Stimulated activated CD4-positive, alpha-beta T cell treated with anti-CD3 and anti-CD28 coated beads, TNF-alpha, amount 100 ng/mL, for 24 hours (primary cell): ENCODE data around the gene VGLL2.
"Not testable (repeated sequence)": the region's sequence is repeated elsewhere in the genome, so short reads cannot be mapped to it uniquely, and the experiment has no call there.

ENCODE experiments used
- DNase-seq, 3 experiments: peaks; one replicate each; pipeline ENCODE4 v3.0.0-alpha.2; 2020; ENCODE audit warnings: low read depth in 3 of 3

VGLL2 gene, protein sequence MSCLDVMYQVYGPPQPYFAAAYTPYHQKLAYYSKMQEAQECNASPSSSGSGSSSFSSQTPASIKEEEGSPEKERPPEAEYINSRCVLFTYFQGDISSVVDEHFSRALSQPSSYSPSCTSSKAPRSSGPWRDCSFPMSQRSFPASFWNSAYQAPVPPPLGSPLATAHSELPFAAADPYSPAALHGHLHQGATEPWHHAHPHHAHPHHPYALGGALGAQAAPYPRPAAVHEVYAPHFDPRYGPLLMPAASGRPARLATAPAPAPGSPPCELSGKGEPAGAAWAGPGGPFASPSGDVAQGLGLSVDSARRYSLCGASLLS

DNA sequence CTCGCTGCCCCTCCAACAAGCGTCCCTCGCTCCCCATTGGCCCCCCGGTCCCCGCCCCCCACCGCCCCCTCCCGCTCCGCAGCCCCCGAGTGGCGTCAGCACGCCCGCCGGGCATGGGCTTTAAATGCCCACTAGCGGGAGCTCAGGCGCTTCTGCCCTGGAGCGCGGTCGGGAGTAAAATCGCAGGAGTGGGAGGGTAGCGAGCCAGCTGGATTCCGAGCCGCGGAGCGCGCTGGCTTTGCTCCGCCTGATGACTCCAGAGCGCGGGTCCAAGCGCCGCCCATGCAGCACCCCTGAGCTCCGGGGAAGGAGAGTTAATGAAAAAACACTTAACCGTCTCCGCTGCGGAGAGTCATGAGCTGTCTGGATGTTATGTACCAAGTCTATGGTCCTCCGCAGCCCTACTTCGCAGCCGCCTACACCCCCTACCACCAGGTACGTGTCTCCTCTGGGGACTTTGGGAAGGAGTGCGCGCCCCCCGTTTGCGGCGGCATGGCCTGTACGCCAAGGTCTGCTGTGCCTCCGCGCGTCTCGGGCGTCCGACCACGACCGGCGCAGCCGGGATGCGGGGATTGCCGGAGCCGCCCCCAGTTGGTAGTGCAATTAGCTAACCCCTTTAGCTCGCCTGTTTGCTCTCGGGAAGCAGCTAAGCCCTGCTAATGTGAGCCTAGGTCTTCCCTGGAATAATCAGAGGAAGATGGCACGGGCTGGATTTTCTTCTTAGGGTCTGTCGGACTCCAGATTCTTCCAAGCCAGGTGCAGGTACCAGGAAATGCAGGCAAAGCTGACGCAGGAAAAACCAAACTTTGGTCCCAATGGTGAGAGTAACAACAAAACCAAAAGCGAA is at the start of gene VGLL2:
VGLL2 (plus strand) TSS at position 149 of the 847 bp plus-strand sequence; CDS start at position 355, 206 bp downstream.
- no peak for DNase-seq

DNA sequence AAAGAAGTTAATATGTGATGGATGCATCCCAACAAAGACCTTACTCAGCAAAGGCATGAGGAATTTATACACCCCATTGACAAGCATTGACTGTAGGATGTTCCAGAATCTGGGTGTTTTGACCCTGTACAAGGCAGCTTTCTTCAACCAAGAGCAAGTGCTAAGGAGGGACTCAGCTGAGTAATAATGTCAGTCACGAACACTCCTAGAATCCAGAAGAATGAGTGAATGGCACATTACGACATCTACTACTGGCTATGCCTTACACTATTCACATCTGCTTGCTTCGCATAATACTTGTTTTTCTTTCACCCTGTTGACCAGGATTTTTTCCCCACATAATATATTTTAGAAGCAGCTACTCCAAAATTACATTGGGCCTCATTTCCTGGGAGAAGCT is 42.5 kb upstream of the VGLL2 start:
- DNase-seq = no peak

DNA sequence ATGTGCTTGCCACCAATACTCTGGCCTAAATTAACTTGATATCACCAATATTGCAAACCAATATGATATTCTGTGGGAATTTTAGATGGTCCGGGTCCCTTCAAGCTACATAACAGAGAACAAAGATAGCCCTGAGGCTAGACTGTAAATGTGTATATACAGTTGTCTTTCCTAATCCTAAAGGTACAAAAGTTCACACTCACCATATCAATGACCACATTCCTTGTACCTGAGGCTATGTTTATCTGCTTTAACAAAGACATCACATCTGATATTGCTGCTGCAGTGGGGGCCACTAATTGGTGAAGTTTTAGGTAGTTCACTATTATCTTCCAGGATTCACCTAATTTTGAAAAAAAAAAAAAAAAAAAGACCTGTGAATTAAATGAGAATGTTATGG is 38.6 kb upstream of the VGLL2 start:
- DNase-seq = no peak

DNA sequence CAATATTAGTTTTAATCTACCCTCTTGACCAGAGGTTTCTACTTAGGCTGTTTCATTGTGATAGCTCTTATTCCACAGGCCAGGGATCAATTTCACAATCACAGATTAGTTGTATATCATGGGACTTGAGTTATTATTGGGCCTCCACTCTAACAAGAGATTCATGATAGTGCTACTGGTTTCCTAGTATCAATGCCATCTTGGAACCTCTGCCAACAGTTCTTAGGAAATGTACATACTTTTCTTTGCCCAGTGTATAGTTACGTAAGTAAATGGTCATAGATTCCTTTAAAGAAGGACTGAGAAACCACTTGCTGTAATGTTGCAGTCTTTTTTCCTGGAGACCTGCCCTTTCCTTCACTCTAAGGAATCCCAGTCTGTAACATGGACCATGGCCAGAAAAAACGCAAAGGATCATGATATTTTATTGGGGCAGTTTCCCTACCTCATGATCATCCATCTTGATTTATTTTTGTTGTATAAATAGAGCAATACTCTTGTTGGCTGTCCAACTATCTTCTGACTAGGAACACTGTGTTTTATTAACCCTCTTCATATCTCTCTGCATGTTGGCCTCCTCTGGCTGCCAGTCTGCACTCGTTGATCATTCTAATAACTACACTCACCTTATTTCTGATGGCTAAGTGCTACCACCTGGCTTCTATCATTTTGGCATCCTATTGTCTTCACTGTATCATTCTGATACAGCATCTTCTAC is 38.0 kb upstream of the VGLL2 start:
- no peak for DNase-seq

DNA sequence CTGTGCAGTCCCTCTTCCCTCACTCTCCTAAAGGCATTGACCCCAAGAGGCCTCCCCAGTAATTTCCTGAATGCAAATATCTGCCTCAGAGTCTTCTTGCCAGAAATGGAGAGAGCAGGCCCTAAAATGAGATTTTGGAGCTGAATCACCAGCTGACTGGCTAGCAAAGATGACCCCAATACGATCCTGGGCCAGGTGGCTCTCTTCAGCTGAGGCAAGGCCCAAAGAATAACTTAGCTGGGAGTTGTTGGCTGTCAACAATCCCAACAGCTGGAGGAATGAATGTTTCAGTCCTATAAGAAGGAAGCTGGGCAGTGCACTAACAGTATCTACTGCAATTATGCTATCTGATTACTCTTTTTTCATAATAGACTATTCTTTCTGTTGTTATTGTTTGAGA is 37.2 kb upstream of the VGLL2 start:
- no peak for DNase-seq

DNA sequence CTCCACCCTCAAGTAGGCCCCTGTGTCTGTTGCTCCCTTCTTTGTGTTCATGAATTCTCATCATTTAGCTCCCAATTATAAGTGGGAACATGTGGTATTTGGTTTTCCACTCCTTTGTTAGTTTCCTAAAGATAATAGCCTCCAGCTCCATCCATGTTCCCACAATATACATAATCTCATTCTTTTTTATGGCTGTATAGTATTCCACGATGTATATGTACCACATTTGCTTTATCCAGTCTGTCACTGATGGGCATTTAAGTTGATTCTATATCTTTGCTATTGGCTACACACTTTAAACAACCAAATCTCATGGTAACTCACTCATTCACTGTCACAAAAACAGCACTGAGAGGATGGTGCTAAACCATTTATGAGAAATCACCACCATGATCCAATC is 35.5 kb upstream of the VGLL2 start:
- DNase-seq = no peak

DNA sequence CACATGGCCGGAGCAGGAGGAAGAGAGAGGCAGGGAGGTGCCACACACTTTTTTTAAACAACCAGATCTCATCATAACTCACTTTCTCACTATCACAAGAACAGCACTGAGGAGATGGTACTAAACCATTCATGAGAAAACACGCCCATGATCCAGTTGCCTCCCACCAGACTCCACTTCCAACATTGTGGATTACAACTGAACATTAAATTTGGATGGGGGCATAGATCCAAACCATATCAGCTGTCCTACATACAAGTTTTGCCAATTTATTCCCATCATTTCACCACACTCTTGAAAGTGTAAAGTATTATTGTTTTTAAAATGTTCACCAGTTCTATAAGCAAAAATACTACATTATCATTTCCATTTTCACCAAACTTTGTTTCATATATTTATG is 33.9 kb upstream of the VGLL2 start:
- no peak for DNase-seq

DNA sequence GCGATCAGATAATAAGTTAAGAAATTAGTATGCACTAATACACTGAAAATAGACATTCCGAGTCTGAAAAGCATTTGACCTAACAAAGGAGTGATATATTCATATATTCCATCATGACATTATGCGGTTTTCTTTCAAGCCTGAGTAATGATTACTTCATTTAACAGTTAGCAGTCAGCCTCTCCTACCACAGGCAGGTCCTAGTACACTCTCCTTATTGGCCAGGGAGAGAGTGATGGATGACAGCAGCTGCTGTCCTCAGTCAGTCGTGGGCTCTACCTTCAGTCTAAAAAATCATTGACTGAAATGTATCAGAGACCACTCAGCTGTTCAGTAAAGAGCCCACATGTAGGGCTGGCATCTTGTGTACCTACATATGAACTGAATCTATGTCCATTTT is 33.2 kb upstream of the VGLL2 start:
- no peak for DNase-seq

DNA sequence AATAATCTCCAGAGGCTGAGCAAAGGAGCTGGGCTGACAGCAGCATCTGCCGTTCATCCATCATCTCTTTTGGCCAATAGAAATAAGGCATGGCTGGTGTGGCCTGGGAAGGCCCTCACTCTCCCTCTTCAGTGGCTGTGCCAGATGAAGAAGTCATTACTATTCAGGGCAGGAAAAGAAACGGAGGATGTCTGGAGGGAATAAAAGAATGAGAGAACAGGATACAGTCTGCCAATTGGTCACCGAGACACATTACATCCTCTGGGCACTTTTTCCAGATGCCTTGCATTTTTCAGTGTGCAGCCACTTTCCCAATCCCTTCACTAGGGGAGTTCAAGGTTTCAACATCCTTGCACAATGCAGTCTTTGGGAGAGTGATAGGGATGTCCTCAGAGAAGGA is 32.2 kb upstream of the VGLL2 start:
- DNase-seq = no peak

DNA sequence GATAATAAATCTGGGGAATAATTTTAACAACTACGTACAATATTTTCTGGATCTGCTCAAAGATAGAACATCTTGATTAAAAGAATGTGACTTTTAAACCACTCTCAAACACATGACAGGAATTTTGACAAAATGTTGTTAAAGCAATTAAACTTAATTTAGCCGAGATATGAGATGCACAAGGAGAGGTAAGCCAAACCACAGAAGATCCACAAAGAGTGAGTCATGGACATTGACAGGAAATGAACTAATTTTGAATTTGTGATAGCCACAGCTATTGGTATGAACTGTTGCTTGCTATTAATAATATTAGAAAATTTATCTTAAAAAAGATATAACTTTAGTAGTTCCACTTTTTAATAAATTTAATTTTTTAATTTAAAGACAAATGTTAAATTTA is 27.8 kb upstream of the VGLL2 start:
- no peak for DNase-seq

DNA sequence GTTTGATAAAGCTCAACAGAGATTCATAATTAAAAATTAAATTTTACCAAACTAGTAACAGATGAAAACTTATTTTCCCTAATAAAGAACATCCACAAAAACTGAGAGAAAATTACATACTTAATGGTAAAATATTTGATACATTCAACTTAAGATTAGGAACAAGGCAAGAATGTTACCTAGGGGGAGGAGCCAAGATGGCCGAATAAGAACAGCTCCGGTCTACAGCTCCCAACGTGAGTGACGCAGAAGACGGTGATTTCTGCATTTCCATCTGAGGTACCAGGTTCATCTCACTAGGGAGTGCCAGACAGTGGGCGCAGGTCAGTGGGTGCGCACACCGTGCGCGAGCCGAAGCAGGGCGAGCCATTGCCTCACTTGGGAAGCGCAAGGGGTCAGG is 20.8 kb upstream of the VGLL2 start:
- DNase-seq = not testable (repeated sequence)

DNA sequence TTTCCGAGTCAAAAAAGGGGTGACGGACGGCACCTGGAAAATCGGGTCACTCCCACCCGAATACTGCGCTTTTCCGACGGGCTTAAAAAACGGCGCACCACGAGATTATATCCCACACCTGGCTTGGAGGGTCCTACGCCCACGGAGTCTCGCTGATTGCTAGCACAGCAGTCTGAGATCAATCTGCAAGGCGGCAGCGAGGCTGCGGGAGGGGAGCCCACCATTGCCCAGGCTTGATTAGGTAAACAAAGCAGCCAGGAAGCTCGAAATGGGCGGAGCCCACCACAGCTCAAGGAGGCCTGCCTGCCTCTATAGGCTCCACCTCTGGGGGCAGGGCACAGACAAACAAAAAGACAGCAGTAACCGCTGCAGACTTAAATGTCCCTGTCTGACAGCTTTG is 20.4 kb upstream of the VGLL2 start:
- not testable (repeated sequence) for DNase-seq

DNA sequence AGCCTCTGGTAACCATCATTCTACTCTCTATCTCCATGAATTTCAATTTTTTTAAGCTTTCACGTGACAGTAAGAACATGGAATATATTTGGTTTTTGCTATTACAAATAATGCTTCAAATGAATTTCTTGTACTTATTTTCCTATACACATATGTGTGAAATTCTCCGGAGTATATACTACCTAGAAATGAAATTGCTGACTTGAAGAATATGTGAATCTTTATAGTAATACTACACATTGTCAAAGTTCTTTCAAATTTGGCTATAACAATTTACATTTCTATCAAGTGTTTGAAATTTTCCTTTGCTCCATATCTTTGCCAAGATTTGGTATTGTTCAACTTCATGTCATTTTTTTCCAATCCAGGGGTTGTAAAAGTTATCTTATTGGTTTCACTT is 11.6 kb upstream of the VGLL2 start:
- no peak for DNase-seq

DNA sequence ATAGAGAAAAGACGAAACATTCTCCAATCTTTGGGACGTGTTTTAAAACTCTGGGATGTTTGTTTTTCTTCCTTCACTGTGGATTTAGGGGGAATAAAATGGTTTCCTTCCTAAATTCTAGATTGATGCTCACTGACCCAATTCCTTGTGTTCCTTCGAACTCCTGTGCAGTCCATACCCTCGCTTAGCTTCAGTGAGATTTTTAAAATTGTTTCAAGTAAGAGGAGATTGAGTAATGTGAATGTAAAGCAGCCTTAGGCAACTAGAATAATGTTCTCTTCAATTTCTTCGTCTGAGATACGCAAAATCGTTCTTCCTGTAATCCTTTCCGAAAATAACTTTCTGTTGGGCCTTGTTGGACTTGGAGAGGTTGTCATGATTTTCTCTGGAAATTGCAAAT is 2.6 kb upstream of the VGLL2 start:
- no peak for DNase-seq

DNA sequence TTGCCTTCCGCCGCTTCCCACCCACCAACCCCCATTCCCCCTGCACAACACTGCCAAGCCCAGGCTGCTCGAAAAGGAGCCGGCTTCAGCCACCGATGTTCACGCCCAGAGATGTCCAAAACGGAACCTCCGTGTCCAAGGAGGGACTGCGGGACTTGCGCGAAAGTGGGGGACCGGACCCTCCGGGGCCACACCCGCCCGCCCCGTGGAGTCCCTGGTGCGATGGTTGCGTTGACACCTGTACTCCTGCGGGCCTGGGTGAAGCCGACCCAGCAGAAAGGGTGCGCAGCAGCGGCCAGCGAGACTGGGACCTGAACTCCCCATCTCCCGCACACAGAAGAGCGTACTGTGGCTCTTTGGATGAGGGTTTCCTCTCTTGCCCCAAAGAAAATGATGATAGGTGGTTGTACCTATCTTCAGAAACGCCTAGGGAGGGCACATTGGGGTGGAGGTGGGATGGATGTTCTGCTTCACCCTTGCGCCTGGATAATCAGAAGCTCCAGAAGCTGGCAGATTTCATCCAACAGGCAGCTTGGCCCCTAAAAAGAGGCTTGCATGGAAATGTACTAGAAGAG is 1.9 kb upstream of the VGLL2 start:
- no peak for DNase-seq

DNA sequence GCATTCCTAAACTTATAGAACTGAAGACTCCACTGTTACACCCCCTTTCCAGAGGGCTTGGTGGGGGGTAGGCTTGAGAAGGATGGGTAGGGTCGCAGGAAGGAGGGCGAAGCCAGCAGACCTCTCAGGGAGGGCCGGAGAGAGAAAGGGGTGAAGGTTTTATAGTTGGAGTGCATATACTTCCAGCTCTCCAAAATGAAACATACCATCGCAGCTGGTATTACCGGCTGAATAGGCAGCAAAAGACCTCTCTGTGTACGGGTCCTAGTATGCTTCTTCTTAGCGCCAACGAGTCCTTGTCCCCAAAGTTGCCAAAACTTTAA is 1.0 kb upstream of the VGLL2 start:
- DNase-seq = no peak

DNA sequence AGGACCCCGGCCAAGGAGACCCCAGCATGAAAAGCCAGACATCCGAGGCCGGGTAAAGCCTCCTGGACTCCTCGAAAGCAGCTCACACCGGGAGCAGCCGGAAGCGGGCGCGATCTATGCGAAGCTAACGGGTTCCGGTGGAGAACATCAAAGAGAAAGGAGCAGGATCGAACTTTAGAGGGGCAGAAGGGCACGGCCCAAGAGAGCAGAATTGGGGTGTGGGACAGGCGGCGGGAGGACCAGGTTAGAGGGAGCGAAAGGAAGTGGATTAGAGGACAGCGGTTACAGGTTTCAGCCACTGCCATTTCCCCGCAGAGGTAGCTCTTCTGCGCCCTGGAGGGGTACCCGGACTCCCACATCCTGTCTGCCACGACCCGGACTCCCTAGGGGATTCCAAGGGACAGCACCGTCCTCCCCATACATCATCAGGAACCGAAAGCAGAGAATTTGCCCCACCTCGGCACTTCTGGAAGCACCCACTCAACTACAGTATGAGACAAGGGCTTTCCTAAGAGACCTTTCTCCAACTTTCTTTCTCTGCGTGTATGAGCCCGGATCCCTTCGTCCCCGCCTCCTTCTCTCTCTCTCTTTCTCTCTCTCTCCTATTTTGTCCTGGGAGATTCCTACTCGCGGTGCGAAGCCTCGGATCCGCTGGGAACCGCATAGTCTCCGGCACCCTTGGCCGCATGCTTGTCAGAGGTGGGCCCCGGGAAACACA is 507 bp upstream of the VGLL2 start:
- DNase-seq = no peak

DNA sequence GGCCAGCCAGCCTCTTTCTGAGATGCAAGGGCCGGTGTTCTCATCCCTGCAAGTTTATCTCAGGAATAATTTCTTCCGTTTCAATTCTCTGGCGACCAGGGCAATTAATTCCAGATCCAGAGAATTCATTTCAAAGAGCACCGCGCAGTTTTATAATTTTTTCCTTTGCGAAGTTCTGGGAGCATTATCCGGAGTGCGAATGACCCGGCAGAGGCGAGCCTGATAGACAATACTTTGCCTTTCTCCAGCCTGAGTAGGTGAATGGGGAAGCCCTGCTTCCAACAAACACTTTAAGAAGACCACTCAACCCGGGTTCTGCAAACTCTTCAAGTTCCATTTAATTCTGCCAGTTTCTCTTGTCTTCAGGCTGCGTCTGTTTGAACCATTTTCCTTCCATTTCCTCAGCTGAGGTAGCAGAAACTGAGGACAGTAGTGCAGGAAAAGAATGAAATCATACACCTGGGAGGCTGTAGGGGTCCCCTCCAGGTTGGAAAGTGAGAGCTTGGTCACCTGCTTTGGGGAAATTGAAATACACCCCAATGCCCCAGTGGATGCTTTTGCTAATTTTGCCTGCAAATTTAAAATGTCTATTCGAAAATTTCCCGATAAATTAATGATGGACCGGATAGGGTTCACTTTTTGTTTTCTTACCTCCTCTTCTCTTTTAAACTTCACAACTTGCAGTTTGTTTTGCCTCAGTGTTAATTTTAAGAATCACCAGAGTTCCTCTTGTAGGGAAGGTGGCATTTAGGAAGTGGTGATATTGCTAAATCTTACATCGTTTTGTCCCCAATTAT is 1.1 kb downstream of the VGLL2 start:
- no peak for DNase-seq

DNA sequence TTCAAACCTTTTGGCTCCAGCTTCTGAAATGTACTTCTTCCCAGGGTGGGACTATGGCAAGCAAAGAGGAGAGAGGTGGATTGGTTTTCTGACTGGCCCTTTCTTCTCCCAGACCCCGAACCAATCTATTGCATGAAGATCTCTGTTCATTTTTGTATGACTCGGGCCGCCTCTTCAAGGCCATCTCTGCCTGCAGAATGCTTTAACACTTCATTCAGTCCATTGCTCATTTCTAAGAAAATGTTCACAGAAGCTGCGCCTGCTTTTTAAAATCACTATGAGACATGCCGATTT is 1.6 kb downstream of the VGLL2 start:
- DNase-seq = no peak

DNA sequence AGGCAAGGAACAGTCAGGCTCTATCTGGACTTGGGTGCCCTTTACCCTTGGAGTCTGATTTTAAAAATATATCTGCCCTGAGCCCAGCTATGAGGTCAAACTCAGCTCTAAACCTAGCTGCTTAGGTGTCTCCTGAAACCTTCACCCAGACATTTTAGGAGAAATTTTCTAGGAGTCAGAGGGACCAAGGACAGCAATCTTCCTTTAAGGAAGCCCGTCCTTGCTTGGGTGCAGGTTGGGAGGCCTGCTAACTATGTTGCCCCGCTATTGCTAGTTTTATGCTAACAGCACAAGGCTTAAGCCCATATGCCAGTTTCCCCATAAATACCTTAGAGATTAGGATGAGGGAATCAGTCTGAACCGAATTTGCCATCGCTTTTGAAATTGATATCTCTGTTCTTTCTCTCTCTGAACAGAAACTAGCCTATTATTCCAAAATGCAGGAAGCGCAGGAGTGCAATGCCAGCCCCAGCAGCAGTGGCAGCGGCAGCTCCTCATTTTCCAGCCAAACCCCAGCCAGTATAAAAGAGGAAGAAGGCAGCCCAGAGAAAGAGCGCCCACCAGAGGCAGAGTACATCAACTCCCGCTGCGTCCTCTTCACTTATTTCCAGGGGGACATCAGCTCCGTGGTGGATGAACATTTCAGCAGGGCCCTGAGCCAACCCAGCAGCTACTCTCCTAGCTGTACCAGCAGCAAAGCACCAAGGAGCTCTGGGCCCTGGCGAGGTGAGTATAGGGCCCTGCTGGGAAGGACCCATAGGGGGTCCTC is 2.6 kb downstream of the VGLL2 start:
- DNase-seq = no peak
